WTC11 (cell line): ENCODE data around the gene SPINDOC.

ENCODE experiments used
- CTCF ChIP-seq: fragments of 200-600 bp; IDR thresholded peaks from 2 replicates; pipeline ENCODE4 v1.8.0; 2022; ENCODE audit warnings: antibody characterized with exemption
- ESRRA ChIP-seq: sonication (generic); formaldehyde crosslinking; IDR thresholded peaks from 2 replicates; pipeline ENCODE4 v1.8.1; 2022; ENCODE audit warnings: mild to moderate bottlenecking, missing genetic modification reagents, borderline replicate concordance
- HMGXB4 ChIP-seq: sonication (generic); formaldehyde crosslinking; IDR thresholded peaks from 2 replicates; pipeline ENCODE4 v1.8.1; 2023; ENCODE audit warnings: mild to moderate bottlenecking, moderate library complexity, missing genetic modification reagents
- MXD4 ChIP-seq: fragments of 250-450 bp; sonication (Bioruptor Pico); IDR thresholded peaks from 2 replicates; pipeline ENCODE4 v1.8.0; 2021; ENCODE audit warnings: mild to moderate bottlenecking, moderate library complexity, borderline replicate concordance
- SMAD3 ChIP-seq: sonication (generic); formaldehyde crosslinking; IDR thresholded peaks from 2 replicates; pipeline ENCODE4 v1.8.0; 2022; ENCODE audit warnings: missing genetic modification reagents, mild to moderate bottlenecking, borderline replicate concordance
- SP1 ChIP-seq: sonication (generic); formaldehyde crosslinking; conservative IDR thresholded peaks from 2 replicates; pipeline ENCODE4 v1.8.1; 2022; ENCODE audit warnings: missing genetic modification reagents
- ZBTB21 ChIP-seq: sonication (generic); formaldehyde crosslinking; IDR thresholded peaks from 2 replicates; pipeline ENCODE4 v1.8.1; 2023; ENCODE audit warnings: mild to moderate bottlenecking, missing genetic modification reagents, borderline replicate concordance
- ZNF121 ChIP-seq: sonication (generic); formaldehyde crosslinking; IDR thresholded peaks from 2 replicates; pipeline ENCODE4 v1.8.0; 2023; ENCODE audit warnings: missing genetic modification reagents
- ZNF232 ChIP-seq: sonication (generic); formaldehyde crosslinking; IDR thresholded peaks from 2 replicates; pipeline ENCODE4 v1.8.0; 2022; ENCODE audit warnings: mild to moderate bottlenecking, missing genetic modification reagents
- ZNF396 ChIP-seq: fragments of 250-450 bp; sonication (Bioruptor Pico); IDR thresholded peaks from 2 replicates; pipeline ENCODE4 v1.8.0; 2021; ENCODE audit warnings: mild to moderate bottlenecking, moderate library complexity, borderline replicate concordance

- TF ChIP-seq CTCF (no peak), ZNF396 (CRISPR knock-in tag) (no peak), SP1 (CRISPR knock-in tag) (peak; percentile 82; the same call in 1 of the 2 replicates), ZBTB21 (CRISPR knock-in tag) (no peak), ZNF232 (CRISPR knock-in tag) (no peak), ZNF121 (CRISPR knock-in tag) (no peak), MXD4 (no peak), HMGXB4 (CRISPR knock-in tag) (no peak; the same call in 1 of the 2 replicates), ESRRA (CRISPR knock-in tag) (no peak), SMAD3 (CRISPR knock-in tag) (no peak)
These were observed at the start of gene SPINDOC for GRCh38 chr11:63813035-63813562.
